ENCODE data around the gene C1QTNF8.

C1QTNF8 gene

GRCh38 chr16:1071561-1072225 is 24.4 kb downstream of the C1QTNF8 start:
- TF ChIP-seq, protein P1, sequence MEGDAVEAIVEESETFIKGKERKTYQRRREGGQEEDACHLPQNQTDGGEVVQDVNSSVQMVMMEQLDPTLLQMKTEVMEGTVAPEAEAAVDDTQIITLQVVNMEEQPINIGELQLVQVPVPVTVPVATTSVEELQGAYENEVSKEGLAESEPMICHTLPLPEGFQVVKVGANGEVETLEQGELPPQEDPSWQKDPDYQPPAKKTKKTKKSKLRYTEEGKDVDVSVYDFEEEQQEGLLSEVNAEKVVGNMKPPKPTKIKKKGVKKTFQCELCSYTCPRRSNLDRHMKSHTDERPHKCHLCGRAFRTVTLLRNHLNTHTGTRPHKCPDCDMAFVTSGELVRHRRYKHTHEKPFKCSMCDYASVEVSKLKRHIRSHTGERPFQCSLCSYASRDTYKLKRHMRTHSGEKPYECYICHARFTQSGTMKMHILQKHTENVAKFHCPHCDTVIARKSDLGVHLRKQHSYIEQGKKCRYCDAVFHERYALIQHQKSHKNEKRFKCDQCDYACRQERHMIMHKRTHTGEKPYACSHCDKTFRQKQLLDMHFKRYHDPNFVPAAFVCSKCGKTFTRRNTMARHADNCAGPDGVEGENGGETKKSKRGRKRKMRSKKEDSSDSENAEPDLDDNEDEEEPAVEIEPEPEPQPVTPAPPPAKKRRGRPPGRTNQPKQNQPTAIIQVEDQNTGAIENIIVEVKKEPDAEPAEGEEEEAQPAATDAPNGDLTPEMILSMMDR (conservative IDR thresholded peaks at IDR 0.05): no peak
- TF ChIP-seq ZFX (IDR thresholded peaks at IDR 0.05): no peak
- H3K27ac ChIP-seq: no peak overlapping the region

GRCh38 chr16:1070864-1071408 is 25.1 kb downstream of the C1QTNF8 start:
- no peak overlapping the region for H3K27ac ChIP-seq
- TF ChIP-seq ZFX (IDR thresholded peaks at IDR 0.05): no peak
- TF ChIP-seq, protein P1 (conservative IDR thresholded peaks at IDR 0.05): no peak

DNA sequence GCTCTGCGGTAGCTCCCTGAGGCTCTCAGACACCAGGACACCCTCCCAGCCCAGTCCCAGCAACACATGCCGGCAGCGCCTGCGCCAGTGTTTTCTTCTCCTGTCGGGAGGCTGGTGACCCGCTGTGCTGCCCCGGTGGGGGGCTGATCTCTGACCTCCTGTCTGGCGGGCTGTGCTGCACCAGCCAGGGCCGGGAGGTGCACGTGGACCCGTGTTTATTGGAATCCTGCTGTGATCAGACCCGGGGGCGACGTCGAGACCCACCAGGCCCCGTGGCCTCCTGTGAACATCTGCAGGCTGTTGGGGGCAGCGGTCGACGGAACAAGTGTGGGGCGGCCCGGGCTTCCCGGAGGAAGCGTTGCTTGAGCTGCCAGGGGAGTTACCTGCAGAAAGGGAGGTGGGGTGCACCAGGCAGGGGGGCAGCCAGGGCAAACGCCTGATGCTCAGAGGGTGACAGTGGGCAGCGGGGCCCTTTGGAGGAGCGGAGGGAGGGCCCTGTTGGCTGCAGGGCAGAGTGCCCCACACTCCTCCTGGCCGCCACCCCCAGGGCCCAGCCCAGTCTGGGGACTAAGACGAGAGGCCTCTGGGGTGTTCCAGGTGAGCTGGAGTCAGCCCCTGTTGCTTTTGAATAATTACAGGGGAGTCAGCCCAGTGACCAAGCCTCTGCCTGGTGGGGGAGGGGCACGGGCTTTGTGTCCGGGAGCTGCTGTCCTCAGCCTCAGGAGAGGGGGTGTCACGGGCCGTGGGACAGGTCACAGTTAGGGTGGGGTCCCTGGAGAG is 25.8 kb downstream of the C1QTNF8 start:
- no peak overlapping the region for H3K27ac ChIP-seq
- TF ChIP-seq, protein P1 (conservative IDR thresholded peaks at IDR 0.05): no peak
- no peak for TF ChIP-seq ZFX (IDR thresholded peaks at IDR 0.05)

GRCh38 chr16:1069154-1069553 is 26.9 kb downstream of the C1QTNF8 start:
- no peak overlapping the region for H3K27ac ChIP-seq
- TF ChIP-seq ZFX (IDR thresholded peaks at IDR 0.05): no peak
- TF ChIP-seq, protein P1 (conservative IDR thresholded peaks at IDR 0.05): no peak

- H3K27ac ChIP-seq: no peak overlapping the region
- TF ChIP-seq, protein P1 (conservative IDR thresholded peaks at IDR 0.05): no peak
- TF ChIP-seq ZFX (IDR thresholded peaks at IDR 0.05): no peak
These were observed 27.6 kb downstream of the C1QTNF8 start for GRCh38 chr16:1068451-1068850.

DNA sequence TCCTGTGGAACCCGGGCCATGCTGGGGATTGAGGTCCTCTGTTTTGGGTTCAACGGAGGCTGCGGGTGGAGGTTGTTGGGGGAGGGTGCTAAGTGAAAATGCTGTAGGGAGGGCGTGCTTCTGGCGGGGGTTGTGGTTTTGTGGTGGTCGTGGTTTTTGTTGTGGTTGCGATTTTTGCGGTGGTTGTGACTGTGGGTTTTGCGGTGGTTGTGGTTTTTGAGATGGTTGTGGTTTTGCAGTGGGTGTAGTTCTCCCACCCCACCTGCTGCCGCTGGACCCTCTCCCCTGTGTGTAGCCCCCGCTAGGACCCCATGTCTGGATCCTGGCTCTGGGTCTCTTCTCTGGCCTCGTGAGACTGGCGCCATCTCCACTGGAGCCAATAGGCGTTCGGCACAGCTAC is 28.4 kb downstream of the C1QTNF8 start:
- H3K27ac ChIP-seq: no peak overlapping the region
- TF ChIP-seq ZFX (IDR thresholded peaks at IDR 0.05): no peak
- TF ChIP-seq, protein P1 (conservative IDR thresholded peaks at IDR 0.05): no peak

DNA sequence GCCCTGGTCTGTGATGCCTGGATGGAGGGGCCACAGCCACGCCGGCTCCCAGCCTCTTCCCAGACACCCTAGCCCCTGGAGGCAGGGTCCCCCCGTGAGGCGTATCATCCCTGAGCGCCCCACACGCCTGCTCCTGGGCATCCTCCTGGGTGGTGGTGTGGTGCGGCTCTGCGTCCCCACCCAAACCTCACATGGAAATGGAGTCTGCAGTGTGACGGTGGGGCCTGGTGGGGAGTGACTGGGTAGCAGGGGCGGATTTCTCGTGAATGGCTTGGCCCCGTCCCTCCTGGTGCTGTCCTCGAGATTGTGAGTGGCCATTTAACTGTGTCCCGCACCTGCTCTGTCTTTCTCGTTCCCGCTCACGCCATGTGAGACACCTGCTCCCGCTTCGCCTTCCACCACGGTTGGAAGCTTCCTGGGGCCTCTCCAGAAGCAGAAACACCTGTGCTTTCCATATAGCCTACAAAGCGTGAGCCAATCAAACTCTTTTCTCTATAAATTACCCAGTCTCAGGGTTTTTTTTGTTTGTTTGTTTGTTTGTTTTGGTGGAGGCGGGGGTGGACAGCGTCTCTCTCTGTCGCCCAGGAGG is 29.4 kb downstream of the C1QTNF8 start:
- no peak overlapping the region for H3K27ac ChIP-seq
- TF ChIP-seq, protein P1 (conservative IDR thresholded peaks at IDR 0.05): no peak
- TF ChIP-seq ZFX (IDR thresholded peaks at IDR 0.05): no peak
